Mesodermal cell (in vitro differentiated cells): ENCODE measurements around the gene HOTAIR.

Source experiments
- H3K27ac ChIP-seq: 2 replicates; pipeline ENCODE4 v1.7.0; 2013; ENCODE audit warnings: mild to moderate bottlenecking, low read depth, low read length, moderate library complexity; ENCODE audit not compliant: severe bottlenecking
- H3K36me3 ChIP-seq: 2 replicates; pipeline ENCODE4 v1.7.1; 2013; ENCODE audit warnings: mild to moderate bottlenecking, low read length, moderate library complexity; ENCODE audit not compliant: control insufficient read depth, insufficient read depth
- H3K4me1 ChIP-seq: one replicate; pipeline ENCODE4 v1.7.1; 2013; ENCODE audit warnings: mild to moderate bottlenecking, low read length; ENCODE audit not compliant: insufficient read depth, control insufficient read depth, poor library complexity, severe bottlenecking
- H3K4me3 ChIP-seq: 2 replicates; pipeline ENCODE4 v1.7.0; 2013; ENCODE audit warnings: low read length, control low read depth, mild to moderate bottlenecking; ENCODE audit not compliant: insufficient read depth, poor library complexity, severe bottlenecking; ENCODE audit errors: extremely low read depth
- H3K9me3 ChIP-seq: 2 replicates; pipeline ENCODE4 v1.7.1; 2013; ENCODE audit warnings: mild to moderate bottlenecking, low read length, moderate library complexity; ENCODE audit not compliant: control insufficient read depth
- WGBS, 2 experiments: methylation state at CpG; one replicate each; pipeline ENCODE4 v1.1.5; 2013; ENCODE audit warnings: missing lambda C conversion rate in 2 of 2; ENCODE audit not compliant: insufficient coverage in 2 of 2; 5-methylcytosine and 5-hydroxymethylcytosine counted together

The HOTAIR gene

DNA sequence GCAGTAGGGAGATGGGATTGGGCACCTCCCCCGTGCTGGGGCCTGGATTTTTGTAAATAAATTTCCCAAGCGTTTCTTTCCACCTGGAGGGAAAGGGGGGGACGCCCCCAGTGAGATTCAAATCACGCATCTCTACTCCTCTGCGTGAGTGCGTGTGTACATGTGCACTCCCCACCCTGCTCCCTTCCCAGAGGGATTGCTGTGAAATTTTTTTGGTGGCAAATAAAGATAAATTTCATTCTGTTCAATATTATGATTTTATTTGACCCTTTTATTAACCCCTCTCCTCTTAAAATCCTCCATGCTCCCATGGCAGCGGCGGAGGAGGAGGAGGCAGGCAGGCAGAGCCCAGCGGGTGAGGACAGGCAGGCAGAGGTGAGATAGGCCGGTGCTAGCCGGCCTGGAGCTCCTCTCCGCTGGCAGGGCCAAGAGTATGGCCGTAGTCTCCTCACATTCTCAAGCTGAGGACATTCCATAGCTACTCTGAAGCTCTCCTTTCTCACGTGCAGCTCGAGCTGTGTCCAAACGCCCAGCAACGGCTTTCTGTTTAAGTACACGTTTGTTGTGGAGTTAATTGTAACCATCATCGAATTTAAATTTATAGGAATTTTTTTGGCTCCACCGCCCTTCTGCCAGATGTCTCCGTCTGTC lies 1.5 kb upstream of the HOTAIR start:
- 8 to 22% methylated on average over 7 to 8 of the region's 21 CpGs for WGBS, 2 experiments

GRCh38 chr12:53975479-53976152 lies 862 bp upstream of the HOTAIR start:
- Histone ChIP-seq H3K36me3 (no peaks in the 10 kb centered on the region), H3K4me3 (no peak overlapping the region), H3K9me3 (no peaks in the 10 kb centered on the region), H3K4me1 (peaks cover 3% of the 10 kb centered on the region), H3K27ac (no peak overlapping the region)
- 7 to 13% methylated on average over 18 to 22 of the region's 31 CpGs for whole genome bisulfite sequencing, 2 experiments

More for the DNA sequence above, 1.5 kb upstream of the HOTAIR start:
- no peak overlapping the region for H3K27ac ChIP-seq
- H3K36me3 ChIP-seq = no peaks in the 10 kb centered on the region
- H3K4me1 ChIP-seq = peaks cover 3% of the 10 kb centered on the region
- no peak overlapping the region for H3K4me3 ChIP-seq
- no peaks in the 10 kb centered on the region for H3K9me3 ChIP-seq

DNA sequence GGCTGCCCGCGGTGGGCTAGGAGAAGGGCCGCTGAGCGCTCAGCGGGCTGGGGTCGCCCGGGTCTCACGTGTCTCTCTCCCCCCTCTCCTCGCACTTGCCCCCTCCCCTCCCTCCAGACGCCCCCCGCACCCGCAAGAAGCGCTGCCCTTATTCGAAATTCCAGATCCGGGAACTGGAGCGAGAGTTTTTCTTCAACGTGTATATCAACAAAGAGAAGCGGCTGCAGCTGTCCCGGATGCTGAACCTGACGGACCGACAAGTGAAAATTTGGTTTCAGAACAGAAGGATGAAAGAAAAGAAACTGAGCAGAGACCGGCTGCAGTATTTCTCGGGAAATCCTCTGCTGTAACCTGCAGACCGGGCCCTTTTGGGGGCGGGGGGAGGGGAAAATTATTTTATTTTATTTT lies 314 bp upstream of the HOTAIR start:
- peaks cover 3% of the 10 kb centered on the region for H3K4me1 ChIP-seq
- WGBS, 2 experiments = 13 to 20% methylated on average over 1 to 6 of the region's 25 CpGs
- no peak overlapping the region for H3K4me3 ChIP-seq
- H3K36me3 ChIP-seq = no peaks in the 10 kb centered on the region
- H3K27ac ChIP-seq = no peak overlapping the region
- no peaks in the 10 kb centered on the region for H3K9me3 ChIP-seq

- 1 to 4% methylated on average over 40 to 58 of the region's 71 CpGs for WGBS, 2 experiments
- H3K4me3 ChIP-seq = no peak overlapping the region
- H3K4me1 ChIP-seq = peaks cover 3% of the 10 kb centered on the region
- H3K9me3 ChIP-seq = no peaks in the 10 kb centered on the region
- no peaks in the 10 kb centered on the region for H3K36me3 ChIP-seq
- H3K27ac ChIP-seq = no peak overlapping the region
Measured at GRCh38 chr12:53973236-53974042, 1.3 kb downstream of the HOTAIR start.

GRCh38 chr12:53972722-53973235 lies 2.0 kb downstream of the HOTAIR start, which contains the start of gene HOXC11:
Gene HOXC11 (plus strand): TSS chr12:53973126. CDS start chr12:53973242, 116 bp downstream.
- Histone ChIP-seq H3K27ac (no peak within 1 kb of the TSS), H3K4me3 (no peak within 1 kb of the TSS), H3K36me3 (no peaks in the 10 kb centered on the region), H3K4me1 (peaks cover 3% of the 10 kb centered on the region), H3K9me3 (no peaks in the 10 kb centered on the region)
- 7 to 10% methylated on average over 8 to 16 of the region's 21 CpGs for WGBS, 2 experiments

DNA sequence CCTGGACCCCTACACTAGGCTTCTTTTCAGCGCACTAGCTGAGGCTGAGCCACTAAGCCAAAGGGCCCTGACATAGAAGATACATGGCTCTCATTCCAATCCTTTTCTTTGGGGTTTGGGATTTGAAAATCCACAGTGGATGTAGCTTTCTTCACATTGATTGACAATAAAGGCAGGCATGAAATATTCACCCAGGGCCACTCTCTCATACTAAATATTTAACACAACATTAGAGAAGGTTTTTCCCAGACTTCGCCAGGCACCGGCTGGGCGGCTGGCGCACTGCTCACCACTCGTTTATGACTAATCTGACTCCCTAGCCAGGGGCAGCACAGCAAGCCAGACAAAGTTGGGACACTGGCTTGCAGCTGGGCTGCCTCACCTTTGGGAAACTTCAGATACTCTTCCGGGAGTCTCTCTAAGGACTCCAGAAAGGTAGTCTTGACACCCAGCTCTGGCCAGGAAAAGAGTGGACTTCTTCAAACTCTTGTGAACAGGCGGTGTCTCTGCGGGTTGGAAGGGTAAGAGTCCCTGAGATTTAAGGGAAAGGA lies 2.5 kb downstream of the HOTAIR start:
- Histone ChIP-seq H3K27ac (no peak overlapping the region), H3K36me3 (no peaks in the 10 kb centered on the region), H3K9me3 (no peaks in the 10 kb centered on the region), H3K4me1 (peaks cover 3% of the 10 kb centered on the region), H3K4me3 (no peak overlapping the region)
- 46% methylated on average over 6 to 8 of the region's 9 CpGs for WGBS, 2 experiments

- no peak overlapping the region for H3K27ac ChIP-seq
- H3K9me3 ChIP-seq = no peaks in the 10 kb centered on the region
- H3K36me3 ChIP-seq = no peaks in the 10 kb centered on the region
- H3K4me1 ChIP-seq = peaks cover 3% of the 10 kb centered on the region
- no peak overlapping the region for H3K4me3 ChIP-seq
- WGBS, 2 experiments = 40 to 50% methylated on average over 1 to 2 of the region's 2 CpGs
Measured at GRCh38 chr12:53971686-53972085, 3.1 kb downstream of the HOTAIR start.

GRCh38 chr12:53971129-53971528 lies 3.6 kb downstream of the HOTAIR start:
- no peaks in the 10 kb centered on the region for H3K9me3 ChIP-seq
- H3K4me3 ChIP-seq = no peak overlapping the region
- no peaks in the 10 kb centered on the region for H3K36me3 ChIP-seq
- H3K27ac ChIP-seq = no peak overlapping the region
- 60 to 75% methylated on average over 1 to 2 of the region's 3 CpGs for WGBS, 2 experiments
- peaks cover 3% of the 10 kb centered on the region for H3K4me1 ChIP-seq

DNA sequence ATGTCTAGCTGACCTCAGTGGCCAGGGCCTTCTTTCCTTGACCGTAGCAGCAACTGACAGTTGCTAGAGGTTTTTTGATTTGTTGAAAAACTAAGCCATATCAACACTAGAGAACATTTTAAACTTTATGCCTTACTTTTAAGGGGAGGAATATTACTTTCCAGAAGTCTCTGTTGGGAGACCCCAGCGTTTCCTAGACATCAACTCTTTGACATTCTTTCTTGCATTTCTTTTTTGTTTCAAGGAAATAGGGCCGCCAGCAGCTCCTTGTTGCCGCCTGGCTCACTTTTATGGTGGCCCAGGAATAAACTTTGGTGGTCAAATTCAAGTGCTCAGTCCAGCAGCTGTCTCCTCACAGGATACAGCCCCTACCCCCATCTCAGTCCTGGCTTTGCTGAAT lies 4.3 kb downstream of the HOTAIR start:
- H3K9me3 ChIP-seq = no peaks in the 10 kb centered on the region
- no peak overlapping the region for H3K27ac ChIP-seq
- no peaks in the 10 kb centered on the region for H3K36me3 ChIP-seq
- WGBS, 2 experiments = 9 to 10% methylated on average over 2 to 3 of the region's 4 CpGs
- H3K4me3 ChIP-seq = no peak overlapping the region
- peaks cover 3% of the 10 kb centered on the region for H3K4me1 ChIP-seq

DNA sequence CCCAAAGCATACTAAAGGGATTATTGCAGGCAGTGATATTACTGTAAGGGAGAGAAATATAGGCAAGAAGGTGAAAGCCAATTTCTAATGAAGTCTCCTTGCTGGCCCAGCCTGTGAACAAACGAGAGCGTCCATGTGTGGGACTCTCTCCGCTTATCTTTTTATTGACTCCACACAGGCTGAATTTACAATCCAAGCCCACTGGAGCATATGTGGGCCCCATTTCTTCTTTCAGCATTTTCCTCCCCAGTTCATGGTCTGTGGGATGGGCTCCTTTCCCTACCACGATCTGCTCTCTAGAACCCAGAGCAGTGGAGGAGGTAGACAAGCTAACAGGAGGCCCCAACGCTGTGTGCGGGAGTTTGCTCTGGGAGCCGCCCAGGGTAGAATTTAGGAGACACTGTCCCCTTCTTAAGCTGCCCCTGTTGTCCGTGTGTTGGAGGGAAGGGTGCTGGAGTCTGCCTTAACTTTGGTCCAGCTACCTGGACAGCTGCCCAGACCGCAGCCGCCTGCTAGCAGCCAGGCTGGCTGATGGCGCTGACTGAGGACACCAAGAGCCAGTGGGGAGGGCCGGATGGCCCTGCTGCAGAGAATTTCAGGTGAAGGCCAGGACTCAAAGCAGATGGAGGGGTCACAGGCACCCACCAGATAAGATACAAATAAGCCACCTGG lies 5.0 kb downstream of the HOTAIR start:
- WGBS, 2 experiments = 41 to 42% methylated on average over 10 of the region's 12 CpGs
- no peaks in the 10 kb centered on the region for H3K4me1 ChIP-seq
- H3K9me3 ChIP-seq = no peaks in the 10 kb centered on the region
- H3K4me3 ChIP-seq = no peak overlapping the region
- no peak overlapping the region for H3K27ac ChIP-seq
- no peaks in the 10 kb centered on the region for H3K36me3 ChIP-seq
